GM18873 (cell line): ENCODE data around the gene PTGES2.
A peak's percentile ranks its signal among the peaks of the same experiment; 100 is the strongest.

Experiments
- ATAC-seq: cut with Tn5 transposase; IDR thresholded peaks from one replicate; pipeline ENCODE4 v1.9.1; 2021; ENCODE audit warnings: mild to moderate bottlenecking, moderate library complexity, moderate number of reproducible peaks; ENCODE audit not compliant: unreplicated experiment, low FRiP score

The PTGES2 gene

DNA sequence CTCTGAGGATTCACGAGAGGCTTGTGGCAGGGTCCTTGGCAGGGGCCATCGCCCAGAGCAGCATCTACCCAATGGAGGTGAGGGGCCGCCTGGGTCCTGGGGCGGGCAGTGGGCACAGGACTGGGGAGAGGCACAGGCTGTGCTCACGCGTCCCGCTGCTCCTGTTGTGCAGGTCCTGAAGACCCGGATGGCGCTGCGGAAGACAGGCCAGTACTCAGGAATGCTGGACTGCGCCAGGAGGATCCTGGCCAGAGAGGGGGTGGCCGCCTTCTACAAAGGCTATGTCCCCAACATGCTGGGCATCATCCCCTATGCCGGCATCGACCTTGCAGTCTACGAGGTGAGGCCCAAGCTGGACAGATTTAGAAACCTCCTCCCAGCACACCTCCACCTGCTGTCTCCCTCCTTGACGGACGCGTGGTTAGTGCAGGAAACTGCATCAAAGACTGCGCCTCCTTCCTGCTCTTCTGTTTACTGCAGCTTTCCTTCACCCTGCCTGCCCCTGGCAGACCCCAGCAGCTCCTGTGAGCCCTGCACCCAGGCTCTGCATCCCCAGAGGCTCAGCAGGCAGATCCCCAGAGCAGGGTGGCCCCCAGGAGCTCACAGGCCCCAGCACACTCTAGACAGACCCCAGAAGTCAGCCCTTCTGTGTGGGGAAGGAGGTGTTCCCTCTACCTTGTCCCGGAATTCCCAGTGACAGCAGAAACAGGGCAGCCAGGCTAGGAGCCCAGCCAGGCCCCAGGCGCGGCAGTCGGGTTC is 21.2 kb downstream of the PTGES2 start:
- ATAC-seq: no peak

DNA sequence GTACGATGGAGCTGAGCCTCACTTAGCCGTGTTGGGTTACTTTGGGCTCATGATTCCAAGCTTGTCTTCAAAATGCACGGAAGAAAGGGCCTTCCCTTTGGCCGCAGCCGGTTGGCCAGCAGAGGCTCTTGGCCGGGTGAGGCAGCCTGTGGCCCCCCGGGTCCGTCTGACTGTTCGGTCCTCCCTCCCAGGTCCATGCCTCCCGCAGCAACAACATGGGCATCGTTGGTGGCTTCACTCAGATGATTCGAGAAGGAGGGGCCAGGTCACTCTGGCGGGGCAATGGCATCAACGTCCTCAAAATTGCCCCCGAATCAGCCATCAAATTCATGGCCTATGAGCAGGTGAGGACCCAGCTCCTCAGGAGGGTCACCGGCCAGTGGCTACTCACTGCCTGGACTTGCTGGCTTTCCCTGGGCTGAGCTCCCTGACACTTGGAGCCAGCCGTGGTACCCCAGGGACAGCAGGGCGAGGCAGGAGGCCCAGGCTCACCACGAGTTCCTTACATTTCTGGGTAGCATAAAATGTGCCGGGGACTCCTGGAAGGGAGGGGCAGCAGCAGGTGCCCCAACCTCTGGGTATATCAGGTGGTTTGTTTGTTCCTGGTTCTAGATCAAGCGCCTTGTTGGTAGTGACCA is 21.9 kb downstream of the PTGES2 start:
- ATAC-seq: no peak

DNA sequence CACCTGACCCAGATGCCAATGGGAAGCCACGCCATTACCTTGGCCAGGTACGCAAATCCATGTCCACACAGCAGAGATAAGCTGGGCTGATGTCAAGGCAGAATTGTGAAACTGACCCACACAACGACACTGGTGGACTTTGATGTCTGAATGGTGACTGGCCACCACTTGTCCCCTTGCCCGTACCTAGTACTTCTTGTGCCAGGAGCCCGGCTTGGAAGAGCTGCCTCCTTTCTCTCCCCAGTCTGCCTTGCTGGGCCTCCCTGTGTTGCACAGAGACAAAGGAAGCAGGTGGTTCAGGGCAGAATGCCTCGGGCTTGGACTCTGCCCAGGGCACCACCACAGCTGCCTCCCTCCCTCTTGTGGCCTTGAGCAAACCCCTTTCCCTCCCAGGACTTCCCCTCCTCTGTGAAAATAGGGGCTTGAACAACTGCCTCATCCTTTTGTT is 23.3 kb downstream of the PTGES2 start:
- ATAC-seq: no peak

DNA sequence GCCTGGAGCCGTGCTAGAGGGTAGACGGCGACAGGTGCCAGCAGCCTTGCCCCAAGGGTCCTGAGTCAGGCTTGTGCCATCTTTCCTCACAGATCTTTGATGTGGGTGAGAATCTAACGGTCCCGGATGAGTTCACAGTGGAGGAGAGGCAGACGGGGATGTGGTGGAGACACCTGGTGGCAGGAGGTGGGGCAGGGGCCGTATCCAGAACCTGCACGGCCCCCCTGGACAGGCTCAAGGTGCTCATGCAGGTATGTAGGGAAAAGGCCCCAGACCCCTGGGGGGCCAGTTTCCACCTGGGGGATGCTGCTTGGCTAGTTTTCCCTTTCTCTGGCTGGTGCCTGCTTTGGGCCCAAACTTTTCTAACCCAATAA is 24.0 kb downstream of the PTGES2 start:
- no peak for ATAC-seq

DNA sequence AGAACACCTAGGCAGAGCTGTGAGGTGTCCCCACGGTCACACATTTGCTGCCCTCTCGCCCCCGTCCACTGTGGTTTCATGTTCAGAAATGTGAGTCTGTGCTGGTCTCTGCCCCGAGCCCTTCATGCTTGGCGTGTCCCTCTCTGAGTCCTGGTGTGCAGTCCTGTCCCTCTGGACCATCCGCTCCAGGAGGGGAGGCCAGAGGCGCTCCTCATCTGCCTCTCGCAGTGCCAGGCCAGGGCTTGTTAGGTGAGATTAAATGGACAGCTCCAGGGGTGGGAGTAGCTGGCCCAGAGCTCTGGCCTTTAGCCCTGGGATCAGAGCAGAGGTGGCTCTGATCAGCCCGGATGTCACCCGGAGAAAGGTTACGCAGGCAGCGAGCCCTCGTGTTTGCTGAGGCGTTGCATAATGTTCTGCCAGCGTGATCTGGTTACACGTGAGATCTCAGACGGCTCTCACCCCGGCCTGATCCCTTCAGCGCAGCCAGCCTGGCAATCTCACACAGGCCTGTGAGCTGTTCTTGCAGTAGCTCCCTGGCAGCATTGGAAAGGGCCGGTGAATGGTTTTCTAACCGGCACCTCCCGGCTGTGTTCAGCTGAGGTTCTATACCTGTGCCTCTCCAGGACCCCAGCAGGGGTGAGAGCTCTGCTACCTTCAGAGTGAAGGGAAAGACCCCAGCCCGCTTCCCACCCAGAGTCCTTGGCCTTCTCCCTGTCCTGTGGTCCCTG is 24.5 kb downstream of the PTGES2 start:
- no peak for ATAC-seq

DNA sequence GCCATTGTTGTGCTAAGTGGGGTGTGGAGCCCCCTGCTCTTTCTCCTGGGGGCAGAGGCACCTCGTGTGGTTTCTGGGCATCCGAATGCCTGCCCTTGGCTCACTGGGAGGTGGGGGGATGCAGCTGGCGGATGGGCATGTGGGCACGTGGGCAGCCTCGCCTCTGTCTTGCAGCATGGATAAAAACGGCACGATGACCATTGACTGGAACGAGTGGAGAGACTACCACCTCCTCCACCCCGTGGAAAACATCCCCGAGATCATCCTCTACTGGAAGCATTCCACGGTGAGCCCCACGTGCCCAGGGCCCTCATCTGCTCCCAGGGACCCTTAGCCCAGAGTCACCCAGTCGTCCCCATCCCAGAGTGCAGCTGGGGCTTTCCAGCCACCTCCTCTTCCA is 25.3 kb downstream of the PTGES2 start:
- no peak for ATAC-seq

DNA sequence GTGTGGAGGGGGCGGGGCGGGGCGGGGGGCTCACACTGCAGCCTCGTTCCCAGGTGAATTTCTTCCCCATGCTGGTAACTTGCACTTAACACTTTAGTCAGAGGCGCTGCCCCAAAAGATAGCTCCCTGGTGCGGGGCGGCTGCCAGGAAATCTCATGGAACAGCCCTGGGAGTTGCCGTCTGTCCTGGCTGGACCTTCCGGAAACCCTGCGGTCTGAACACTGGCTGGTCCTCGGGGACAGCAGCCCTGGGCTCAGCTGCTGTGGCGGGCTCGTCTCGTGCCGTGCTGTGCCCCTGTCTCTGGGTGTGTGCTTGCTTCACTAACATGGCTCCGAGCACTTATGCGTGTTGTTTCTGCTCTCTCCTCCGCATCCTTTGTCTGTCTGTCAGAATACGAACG is 25.8 kb downstream of the PTGES2 start:
- ATAC-seq: no peak

DNA sequence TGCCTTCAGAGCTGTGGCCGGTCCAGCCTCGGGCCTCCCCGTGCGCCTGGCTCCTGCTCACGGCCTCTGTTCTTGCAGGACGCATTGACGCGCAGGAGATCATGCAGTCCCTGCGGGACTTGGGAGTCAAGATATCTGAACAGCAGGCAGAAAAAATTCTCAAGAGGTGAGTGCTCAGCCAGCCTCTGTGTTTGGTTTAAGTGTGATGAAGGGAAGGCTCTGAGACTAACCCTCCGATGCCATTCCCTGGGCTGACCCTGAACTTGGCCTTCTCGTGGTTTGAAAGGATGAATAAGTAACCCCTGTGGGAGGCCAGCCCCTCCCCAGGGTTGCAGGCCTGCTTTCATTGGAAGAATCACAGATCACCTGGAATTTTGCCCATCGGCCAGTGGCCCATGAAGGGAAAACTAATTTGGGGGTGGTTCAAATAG is 26.3 kb downstream of the PTGES2 start:
- ATAC-seq: no peak

DNA sequence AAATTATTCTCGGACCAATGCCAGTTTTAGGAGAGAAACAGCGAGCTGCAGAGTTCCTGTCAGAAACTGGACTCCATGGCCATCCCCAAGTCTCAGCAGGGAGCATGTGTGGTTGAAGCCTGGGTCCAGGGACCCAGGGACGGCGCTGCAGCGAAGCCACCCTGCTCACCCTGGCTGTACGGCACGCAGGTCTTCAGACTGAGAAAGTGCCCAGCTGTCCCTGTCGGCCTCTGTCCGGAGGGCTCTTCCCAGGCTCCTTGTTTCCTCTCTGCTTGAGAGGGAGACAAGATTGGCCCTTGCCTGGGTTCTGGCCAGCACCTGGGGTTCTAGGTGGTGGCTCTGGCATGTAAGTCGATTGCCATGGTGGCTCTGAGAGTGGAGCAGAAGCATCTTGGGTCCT is 26.9 kb downstream of the PTGES2 start:
- no peak for ATAC-seq

DNA sequence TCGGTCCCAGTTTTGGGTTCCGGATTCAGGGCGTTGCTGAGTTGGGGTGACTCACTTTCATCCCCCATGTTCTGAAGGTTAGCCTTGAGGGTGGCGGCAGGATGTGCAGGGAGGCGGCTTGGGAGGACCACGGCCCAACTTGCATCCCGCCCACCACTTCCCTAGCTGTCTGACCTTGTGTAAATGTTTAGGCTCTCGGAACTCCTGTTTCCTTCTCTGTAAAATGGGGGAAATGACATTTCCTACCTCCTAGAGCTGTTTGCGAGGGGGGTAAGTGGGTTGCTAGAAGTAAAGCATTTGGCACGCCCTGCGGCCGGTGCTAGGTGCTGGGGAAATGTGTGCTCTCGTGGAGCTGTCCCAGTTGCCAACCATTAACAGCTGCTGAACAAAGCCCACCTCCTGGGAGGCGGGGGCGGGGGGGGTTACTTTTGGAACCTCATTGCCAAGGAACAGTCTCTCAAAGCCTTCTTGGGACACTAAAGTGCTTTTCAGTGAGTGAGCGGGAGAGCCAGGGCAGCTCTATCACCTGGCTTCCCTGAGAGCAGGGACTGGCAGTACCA is 27.5 kb downstream of the PTGES2 start:
- no peak for ATAC-seq

DNA sequence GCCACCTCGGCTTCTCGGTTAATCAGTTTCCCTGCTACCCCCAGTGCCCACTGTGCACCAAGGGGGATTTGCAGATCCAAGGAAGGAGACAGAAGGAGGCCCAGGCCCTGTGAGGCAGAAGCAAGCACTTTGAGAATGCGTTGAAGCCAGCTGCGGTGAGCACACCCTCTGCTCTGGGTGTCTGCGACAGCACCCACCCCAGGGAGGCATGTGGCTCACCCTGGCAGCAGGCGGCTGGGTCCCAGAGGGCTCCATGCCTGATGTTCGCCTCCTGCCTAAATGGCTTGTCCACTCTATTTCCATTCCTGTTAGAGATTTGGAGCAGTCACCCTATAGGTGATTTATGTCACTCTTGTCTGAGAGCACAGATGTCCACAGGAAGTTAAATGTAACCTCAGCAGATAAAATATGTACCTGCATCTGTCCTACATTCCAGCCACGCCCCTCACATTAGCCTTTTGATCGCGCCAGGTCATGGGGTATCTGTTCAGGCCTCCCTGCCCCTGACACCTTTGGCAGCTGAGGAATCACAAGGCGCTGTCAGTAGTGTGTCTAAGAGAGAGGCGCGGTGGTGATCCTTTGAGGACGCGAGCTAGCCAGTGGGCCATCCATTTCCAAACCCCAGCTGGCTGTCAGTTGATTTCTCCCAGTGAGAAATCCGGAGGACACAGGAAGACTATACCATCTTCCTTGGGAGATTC is 28.1 kb downstream of the PTGES2 start:
- ATAC-seq: no peak

DNA sequence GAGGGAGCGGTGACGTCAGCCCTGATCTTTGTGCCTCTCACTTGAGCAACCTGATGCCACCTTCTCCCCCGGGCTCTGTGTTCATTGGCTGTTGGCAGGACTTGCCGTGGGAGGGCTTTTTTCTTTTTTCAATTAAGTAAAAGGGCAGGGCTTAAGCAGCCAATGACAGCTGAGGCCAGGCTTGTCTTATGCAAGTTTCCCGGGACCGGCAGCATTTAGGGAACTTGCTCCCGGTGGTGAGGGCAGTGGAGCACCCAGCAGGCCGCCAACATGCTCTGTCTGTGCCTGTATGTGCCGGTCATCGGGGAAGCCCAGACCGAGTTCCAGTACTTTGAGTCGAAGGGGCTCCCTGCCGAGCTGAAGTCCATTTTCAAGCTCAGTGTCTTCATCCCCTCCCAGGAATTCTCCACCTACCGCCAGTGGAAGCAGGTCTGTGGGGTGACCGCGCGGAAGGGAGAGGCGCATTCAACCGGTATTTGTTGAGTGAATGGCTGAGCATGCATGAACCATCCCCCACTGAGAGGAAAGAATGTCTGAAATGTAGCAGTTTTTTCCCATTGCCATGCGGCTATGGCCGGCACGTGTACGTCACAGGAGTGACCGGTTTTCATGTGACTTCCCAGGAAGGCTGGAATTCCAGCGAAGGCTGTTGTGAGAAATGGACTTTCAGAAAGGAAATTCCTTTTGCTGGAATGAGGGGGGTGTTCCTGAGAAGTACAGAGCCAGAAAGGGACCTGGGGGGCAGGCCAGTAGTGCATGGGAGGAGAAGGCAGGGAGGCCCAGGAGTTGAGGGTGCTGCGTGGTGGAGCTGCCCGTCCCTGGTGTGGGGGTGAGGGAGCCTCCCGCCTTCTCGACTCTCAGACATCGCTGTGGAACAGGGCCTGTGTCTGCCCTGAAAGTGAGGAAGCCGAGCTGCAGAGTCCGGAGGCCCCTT is 29.0 kb downstream of the PTGES2 start:
- no peak for ATAC-seq

DNA sequence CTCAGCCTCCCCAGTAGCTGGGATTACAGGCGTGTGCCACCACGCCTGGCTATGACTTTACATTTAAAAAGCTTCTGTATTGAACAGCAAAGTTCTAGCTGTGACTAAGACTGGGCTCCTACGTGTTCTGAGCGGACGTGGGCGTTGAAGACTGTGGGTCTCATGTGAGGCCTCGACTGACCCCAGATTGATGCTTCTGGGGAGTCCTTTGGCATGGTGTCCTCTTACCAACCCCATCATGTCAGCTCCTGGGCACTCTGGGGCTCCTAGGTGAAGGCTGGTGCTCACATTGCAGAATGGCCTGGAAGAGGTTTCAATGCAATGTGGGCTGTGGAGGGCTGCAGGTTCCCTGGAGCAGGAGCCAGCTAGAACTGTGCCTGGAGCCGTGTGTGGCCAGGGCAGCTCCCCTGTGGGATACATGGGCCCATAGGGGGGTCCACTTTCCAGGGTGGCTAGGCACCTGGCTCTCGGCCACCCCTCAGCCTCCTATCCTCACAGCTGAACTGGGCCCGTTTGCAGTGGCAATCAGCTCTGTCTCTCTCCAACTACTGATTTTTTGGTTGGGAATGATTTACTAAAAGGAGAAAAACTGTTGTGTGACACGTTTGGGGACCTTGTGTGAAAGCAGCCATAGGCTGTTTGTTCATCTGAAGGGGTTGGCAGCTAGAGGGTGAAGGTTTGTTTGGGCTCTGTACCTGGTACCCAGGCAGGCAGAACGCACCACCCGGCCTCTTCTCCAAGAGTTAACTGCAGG is 29.8 kb downstream of the PTGES2 start:
- ATAC-seq: no peak

DNA sequence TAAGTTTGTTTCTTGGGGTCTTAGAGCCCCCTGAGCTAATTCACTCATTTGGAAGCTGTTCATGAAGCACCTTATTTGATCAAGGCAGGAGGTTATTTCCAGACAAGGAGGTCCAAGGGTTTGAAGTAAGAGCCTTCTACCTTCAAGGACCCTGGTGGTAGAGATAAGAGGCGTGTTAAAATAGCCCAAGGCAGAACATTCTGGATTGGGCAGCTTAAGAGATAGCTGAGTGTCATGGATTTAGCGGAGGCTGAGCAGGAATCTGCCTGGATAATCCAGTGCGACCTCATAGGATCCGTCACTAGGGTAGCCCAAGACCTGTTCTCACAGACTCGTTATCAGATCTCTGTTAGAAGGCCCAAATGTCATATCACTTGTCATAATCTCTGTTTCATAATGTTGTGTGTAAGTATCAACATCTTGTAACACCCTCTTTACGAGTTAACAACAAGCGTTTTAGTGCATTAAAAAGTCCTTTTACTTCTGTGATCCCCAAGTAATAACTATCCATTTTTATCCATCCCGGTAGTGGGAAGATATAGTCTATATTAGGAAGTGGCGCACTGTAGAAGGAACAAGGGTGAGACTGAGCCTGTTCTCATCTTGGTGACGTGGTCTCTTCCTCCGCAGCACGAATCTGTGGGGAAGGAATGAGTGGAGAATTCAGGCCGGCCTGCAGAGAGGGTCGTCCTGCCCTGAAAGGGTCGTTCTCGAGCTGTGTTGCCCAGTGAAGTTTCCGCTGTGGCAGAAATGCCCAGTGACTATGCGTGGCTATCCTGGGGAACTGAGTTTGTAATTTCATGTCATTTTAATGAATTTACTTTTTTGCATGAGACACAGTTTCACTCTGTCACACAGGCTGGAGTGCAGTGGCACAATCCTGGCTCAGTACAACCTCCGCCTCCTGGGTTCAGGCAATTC is 30.7 kb downstream of the PTGES2 start:
- ATAC-seq: no peak

DNA sequence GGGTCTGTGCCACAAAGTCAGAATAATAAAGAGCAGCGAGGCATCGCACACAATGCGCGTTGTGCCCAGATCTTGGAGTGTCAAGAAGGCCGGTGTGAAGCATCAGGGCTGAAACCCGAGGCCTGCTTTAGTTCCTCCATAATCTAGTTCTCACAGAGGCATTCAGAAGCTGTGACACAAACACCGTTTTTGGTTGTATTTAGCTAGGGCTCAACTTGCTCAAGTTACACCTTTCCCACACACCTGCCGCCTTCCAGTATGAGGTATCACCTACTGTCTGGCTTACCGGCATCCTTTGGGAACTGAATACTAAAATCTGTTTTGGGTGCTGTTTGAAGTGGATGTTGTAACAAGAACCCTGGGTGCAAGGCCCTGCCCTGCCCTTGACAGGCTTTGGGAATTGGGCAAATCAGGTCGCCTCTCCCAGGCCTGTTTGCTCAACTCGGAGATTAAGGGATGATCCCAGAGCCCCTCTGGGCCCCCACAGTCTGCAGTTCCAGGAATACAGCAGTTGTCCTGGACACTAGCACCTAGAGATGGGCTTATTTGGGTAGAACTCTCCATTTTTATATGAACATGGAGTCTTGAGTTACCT is 32.5 kb downstream of the PTGES2 start:
- no peak for ATAC-seq

DNA sequence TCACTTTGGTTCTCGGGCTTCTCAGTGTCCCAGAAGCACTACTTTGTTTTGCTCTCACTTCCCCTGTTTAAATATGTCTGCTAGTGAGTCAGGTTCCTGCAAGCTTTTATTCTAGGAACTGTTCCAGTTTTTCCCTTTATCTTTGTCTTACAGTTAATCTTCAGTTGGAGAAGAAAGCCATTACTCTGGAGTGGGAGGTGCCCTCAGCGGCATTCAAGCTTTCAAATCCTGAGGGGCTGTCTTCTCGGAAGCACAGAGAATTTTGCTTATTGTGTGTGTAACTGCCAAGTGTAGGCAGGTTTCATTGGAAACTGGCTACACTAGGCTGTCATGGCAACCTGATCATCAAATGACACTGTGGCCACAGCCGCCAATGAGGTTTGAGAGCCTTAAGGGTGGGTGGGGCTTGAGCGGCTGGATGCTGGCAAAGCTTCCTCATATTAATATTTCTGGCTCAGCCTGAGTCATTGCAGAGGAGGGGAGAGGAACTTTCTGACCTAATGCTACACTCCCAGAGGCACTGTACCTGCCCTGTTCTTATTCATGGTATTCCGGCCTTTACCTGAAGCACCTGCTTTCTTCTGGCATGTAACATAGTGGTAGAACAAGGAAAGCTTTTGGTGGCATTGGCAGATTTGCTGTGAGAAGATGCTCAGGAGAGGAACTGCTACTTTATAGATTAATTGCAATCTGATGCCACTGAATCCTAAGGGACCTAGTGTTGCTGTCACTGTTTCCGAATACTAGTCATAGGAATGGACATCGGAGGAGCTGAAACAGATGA is 33.2 kb downstream of the PTGES2 start:
- peak; percentile 63 for ATAC-seq

DNA sequence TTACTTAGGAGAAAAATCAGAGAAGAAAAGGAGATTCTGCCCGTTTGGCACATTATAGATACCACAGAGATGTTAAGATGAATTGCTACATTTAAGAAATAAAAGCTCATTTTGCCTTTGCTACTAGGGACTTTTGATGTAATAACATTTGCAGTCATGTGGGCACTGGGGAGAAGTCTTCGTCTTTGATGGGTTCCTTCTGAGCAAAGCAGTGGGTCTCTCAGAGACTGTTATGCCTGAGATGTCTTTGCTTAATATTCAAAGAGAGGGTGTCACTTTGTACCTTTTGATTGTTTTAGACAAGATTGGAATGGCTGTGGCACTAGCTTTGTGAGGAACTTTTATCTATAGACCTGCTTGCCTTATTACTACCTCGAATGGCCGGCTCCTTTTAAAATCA is 34.5 kb downstream of the PTGES2 start:
- no peak for ATAC-seq
